ENCODE data around the gene PHACTR3.

PHACTR3 gene

DNA sequence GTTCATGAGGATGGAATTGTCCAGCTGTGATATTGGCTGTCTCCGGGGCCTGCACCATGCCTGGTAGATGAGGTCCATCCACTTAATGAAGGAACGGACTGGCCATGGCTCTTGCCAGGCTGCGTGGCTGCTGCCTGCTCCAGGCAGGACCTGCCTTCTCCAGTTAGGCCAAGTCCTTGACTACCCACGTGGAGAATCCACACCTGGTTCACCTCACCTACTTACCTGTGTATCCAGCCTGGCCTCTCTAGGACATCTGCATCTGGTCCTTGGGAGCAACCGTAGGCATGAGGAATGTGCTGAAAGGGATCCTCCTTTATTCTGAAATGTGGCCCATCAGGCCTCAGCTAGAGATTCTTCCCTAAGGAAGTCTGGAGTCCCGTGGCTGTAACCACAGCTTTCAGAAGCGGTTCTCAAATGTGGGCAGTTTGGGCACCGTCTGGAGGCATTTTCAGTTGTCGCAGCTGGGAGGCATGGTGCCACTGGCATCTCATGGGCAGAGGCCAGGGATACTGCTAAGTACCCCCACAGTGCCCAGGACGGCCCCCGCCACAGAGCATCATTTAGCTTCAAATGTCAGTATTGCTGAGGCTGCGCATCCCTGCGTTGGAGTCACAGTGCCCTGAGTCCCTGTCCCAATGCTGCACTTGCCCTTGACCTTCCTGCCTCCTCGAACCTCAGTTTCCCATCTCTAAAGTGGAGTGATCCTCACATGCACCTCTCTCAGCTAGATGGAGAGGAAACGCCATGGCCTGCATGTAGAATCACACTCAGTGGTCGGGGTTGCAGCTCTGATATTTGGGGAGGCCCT, 67.5 kb downstream of the PHACTR3 start:
- no peak for DNase-seq (ENCODE audit: low read depth)

DNA sequence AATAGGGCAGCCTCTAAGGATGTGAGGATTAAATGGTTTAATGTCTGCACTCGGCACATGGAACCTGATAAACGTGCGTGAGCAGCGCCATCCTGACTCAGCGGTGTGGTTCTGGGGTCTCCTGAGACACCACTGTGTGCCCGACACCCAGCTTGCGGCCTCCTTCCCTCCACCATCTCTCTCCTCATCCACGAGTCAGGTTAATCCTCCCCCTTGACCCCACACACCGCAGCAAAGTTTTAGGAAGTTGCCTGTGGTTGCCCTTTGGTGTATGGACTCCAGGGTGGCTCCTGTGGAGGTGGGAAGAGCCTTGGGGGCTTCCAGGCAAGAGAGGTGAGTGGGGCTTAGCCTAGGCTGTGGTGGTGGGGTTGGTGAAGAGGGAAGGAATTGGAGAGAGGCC, 68.2 kb downstream of the PHACTR3 start:
- no peak for DNase-seq (ENCODE audit: low read depth)

GRCh38 chr20:59673288-59673997, 69.1 kb downstream of the PHACTR3 start:
- DNase-seq (ENCODE audit: low read depth), result no peak

- DNase-seq (ENCODE audit: low read depth), result no peak
Observed at GRCh38 chr20:59673998-59674445, 69.7 kb downstream of the PHACTR3 start.

DNA sequence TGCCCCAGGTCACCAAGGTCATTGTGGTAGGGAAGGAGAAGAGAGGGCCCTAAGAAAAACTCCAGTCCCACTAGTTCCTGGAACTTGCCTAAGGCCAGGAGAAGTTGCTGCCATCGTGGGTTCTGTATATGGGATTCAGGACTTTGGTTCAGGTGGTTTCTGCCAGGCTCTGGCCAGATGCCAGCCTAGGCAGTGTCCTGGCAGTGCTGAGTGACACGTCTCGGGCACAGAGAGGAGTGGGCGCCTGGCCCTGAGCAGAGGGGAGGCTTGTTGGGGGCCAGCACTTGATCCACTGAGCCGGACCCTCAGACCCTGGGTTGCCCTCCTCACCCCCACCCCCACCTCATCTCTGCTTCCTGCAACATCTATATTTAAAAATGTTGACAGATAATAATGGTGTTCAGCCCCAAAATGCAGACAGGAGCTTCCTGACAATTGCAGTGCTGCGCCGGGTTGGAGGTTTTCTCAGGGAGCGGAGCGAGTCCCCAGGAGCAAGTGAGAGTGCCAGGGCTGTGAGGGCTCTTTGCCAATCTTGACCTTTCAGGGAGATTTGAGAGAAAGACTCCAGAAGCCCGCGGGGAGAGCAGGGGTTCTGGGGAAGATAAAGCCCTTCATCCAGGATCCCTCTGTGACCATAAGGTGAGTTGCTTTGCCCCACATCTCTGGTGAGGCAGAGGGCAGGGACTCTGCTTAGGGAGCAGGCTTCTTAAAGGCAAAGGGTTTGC, 71.9 kb downstream of the PHACTR3 start:
- no peak for DNase-seq (ENCODE audit: low read depth)

GRCh38 chr20:59676851-59677182, 72.5 kb downstream of the PHACTR3 start:
- DNase-seq (ENCODE audit: low read depth), result no peak

DNA sequence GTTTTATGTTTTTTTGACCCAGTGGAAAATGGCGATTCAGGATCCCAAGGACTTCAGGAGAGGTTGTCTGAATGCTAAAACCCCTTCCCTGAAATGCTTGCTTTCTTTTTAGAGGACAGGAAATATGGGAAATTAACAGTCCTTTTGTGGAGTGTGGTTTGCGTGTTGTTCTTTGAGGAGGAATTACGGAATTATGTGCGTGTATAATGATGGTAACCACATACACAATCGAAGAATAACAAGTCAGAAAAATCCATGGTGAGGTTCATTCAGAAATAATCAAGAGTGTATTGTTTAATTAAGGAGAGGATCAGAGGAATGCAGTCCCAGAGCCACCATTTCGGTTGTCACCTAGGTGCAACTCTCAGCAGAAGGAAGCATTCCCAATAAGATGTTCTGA, 73.2 kb downstream of the PHACTR3 start:
- DNase-seq (ENCODE audit: low read depth), result no peak

DNA sequence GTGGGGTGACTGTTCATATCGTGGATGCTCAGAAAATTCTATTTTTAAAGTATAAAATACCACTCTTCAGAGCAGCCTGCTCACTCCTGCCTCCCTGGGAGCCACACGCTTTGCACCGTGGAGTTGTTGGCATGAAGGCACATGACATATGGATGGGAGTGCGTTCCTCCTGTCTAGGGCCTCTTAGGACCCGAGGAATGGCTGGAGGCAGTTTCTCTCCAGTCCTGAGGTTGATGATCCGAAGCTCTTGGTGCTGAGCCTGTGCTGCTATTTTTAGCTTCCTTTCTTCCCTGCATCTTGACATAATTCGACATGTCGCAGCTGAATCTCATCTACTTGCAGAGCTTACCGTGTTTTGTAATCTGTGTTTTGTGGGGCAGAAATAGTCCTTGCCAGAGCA, 73.9 kb downstream of the PHACTR3 start:
- DNase-seq (ENCODE audit: low read depth), result no peak

- no peak for DNase-seq (ENCODE audit: low read depth)
Observed at GRCh38 chr20:59678951-59679350, 74.6 kb downstream of the PHACTR3 start.

DNA sequence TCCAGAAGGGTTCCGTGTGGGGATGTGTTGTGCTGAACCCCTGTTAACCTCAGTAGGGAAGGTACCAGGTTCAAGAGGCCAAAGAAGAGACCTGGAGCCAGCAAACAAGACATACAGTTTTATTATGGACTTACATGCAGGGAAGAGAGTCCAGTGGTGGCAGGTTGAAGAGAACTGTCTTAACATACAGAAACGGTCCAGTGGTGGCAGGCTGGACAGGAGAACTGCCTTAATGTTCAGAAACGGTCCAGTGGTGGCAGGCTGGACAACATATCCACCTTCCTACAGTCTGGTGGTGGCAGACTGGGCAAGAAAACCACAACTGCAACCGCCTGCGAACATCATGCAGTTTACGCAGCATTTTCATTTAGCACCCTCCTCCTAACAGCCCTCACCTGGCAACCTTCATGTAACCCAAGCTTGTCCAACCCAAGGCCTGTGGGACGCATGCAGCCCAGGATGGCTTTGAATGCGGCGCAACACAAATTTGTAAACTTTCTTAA, 75.9 kb downstream of the PHACTR3 start:
- no peak for DNase-seq (ENCODE audit: low read depth)

DNA sequence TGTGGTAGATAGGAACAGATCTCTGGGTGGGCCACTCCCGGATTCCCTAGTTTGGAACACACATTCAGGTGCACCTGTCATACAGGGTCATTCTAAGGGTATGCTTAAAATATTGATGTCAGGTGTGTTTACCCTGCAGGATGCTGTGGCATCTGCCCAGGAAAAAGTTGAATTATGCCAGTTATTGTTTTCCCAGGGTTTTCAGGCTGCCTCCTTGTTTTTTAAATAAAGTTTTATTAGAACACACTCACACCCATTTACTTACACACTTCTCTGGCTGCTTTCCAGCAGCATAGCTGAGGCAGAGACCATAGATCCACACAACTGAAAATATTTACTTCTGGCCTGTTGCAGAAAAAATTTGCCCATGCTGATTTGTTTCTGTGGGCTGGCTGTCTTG, 76.5 kb downstream of the PHACTR3 start:
- no peak for DNase-seq (ENCODE audit: low read depth)

- DNase-seq (ENCODE audit: low read depth), result no peak
Observed at GRCh38 chr20:59682603-59683002, 78.3 kb downstream of the PHACTR3 start.

GRCh38 chr20:59683181-59683580, 78.8 kb downstream of the PHACTR3 start:
- no peak for DNase-seq (ENCODE audit: low read depth)

GRCh38 chr20:59684685-59685242, 80.4 kb downstream of the PHACTR3 start:
- no peak for DNase-seq (ENCODE audit: low read depth)

DNA sequence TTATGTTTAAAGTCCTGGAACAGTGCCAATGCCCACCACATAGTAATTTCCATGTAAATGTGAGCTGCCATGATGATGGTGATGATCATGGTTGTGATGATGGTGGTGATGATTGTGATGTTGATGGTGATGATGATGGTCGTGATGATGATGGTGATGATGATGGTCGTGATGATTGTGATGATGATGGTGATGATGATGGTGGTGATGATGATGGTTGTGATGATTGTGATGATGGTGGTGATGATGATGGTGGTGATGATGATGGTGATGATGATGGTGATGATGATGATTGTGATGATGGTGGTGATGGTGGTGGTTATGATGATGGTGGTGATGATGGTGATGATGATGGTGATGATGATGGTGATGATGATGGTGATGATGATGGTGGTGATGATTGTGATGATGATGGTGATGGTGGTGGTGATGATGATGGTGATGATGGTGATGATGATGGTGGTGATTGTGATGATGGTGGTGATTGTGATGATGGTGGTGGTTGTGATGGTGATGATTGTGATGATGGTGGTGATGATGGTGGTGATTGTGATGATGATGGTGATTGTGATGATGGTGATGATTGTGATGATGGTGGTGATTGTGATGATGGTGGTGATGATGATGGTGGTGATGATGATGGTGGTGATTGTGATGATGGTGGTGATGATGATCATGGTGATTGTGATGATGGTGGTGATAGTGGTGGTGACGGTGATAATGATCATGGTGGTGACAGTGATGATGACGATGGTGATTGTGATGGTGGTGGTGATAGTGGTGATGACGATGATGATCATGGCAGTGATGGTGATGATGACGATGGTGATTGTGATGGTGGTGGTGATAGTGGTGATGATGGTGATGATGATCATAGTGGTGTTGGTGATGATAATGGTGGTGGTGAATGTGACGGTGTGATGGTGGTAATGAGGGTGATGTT, 82.3 kb downstream of the PHACTR3 start:
- no peak for DNase-seq (ENCODE audit: low read depth)

DNA sequence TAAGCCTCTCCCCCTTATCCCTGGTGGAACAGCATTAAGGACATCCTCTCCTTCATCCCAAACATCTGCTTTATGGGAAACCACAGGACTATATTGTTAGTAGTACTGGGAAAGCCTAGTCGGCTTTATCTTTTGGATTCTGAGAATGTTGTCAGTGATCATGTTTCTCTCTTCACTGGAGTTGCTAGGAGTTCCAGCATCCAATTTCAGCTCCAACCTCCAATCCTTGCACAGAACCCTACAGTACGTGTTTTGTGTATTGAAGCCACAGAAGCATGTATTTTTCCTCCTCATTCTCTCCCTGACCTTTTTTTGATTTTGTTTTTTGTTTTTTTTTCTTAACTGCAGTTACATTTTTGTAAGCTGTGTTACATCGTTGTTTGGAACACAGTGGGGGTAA, 84.0 kb downstream of the PHACTR3 start:
- no peak for DNase-seq (ENCODE audit: low read depth)

- DNase-seq (ENCODE audit: low read depth), result no peak
Observed at GRCh38 chr20:59688999-59689398, 84.7 kb downstream of the PHACTR3 start.

DNA sequence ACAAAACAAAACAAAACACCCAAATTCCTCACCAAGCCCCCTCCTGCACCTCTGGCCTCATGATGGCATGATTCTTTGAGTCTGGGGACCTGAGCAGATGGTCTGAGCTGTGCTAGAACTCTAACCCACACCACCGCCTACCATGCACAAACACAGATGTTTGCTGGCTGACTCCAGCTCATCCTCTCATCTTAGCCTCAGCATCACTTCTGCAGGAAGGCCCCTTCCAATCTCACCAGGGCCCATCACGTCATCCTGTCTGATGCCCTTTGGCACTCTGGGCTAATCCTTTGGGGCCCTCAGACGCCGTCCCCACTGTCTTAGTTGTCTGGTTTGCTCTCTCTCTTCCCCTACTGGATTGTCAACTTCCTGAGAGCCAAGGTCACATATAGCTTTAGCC, 85.8 kb downstream of the PHACTR3 start:
- DNase-seq (ENCODE audit: low read depth), result no peak

DNA sequence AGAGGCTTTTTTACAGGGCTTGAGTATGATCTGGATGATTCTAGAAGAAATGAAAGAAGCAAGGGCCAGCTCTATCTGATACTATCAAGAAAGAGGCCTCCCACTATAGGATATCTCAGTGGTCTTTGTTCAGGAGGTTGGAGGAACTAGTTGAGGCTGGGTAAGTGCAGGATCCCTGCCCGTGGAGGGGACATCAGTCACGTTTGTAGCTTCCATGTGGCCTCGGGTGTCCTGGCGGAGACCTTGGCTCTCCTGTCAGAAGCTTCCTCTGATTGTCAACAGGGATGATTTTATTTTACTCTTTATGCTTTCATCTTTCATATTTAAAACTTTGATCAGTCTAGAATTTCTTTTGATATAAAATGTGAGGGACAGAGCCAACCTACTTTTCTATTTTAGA, 86.6 kb downstream of the PHACTR3 start:
- no peak for DNase-seq (ENCODE audit: low read depth)

DNA sequence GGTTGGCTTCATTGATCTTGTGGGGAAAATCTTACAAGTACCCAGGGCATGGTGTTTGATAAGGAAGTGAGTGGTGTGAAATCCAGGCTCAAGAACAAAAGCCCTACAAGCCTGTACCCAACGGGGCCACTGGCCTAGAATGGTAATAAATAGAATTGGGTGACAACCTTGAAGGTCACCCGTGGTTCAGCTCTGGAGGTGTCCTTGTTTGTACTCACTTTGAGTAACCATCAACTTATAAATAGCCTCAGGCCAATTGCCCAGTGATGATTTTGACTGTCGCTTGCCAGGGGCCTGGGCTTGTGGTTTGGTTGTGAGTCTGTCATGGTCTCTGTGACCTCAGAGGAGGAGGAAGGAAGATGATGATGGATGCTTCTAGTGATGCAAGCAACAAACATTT, 87.8 kb downstream of the PHACTR3 start:
- no peak for DNase-seq (ENCODE audit: low read depth)

DNA sequence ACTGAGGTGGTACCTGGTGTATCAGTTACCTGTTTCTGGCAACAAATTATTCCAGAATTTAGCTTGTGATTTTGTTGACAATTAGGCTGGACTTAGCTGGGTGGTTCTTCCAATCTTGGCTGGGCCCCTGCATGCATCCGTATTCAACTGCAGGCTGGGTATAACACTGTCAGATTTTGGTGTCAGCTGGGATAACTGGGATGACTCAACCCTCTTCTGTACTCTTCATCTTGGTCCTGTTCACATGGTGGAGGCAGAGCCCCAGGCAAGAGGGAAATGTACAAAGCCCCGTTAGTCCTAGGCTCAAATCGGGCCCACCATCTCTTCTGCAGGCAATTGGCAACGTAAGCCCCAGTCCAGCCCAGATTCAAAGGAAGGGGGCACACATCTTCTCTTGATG, 89.2 kb downstream of the PHACTR3 start:
- no peak for DNase-seq (ENCODE audit: low read depth)

Data from stimulated activated CD8-positive, alpha-beta memory T cell treated with anti-CD3 and anti-CD28 coated beads, Interleukin-7, amount 100 ng/mL, for 24 hours (primary cell).